Hematopoietic multipotent progenitor cell treated with erythropoietin and hydrocortisone succinate and interleukin-3 and kit ligand, for 15 days (in vitro differentiated cells): Measurements from ENCODE around the gene ACTA1.
"Not testable (repeated sequence)": the region's sequence is repeated elsewhere in the genome, so short reads cannot be mapped to it uniquely, and the experiment has no call there.

Source experiments
- DNase-seq: peaks from one replicate; pipeline ENCODE4 v3.0.0-alpha.2; 2015; ENCODE audit warnings: low spot score

Gene ACTA1

GRCh38 chr1:229434005-229434640 lies at the start of gene ACTA1:
Gene ACTA1, minus strand, starts transcription at chr1:229434094. Its CDS starts 979 bp downstream, at chr1:229433115.
- no peak for DNase-seq

- DNase-seq, result no peak
Measured at GRCh38 chr1:229482511-229482910, 48.6 kb upstream of the ACTA1 start.

GRCh38 chr1:229480495-229480894 lies 46.6 kb upstream of the ACTA1 start:
- no peak for DNase-seq

- no peak for DNase-seq
Measured at GRCh38 chr1:229479660-229480399, 45.9 kb upstream of the ACTA1 start.

- DNase-seq, result no peak
Measured at GRCh38 chr1:229478852-229479251, 45.0 kb upstream of the ACTA1 start.

- DNase-seq, result not testable (repeated sequence)
Measured at GRCh38 chr1:229475859-229476258, 42.0 kb upstream of the ACTA1 start.

- DNase-seq, result no peak
Measured at GRCh38 chr1:229474509-229474908, 40.6 kb upstream of the ACTA1 start.

- DNase-seq, result no peak
Measured at GRCh38 chr1:229471175-229471574, 37.3 kb upstream of the ACTA1 start.

- no peak for DNase-seq
Measured at GRCh38 chr1:229470406-229471043, 36.6 kb upstream of the ACTA1 start.

GRCh38 chr1:229466887-229467286 lies 33.0 kb upstream of the ACTA1 start:
- no peak for DNase-seq

- DNase-seq, result no peak
Measured at GRCh38 chr1:229464672-229465071, 30.8 kb upstream of the ACTA1 start.

- no peak for DNase-seq
Measured at GRCh38 chr1:229461032-229461668, 27.3 kb upstream of the ACTA1 start.

- no peak for DNase-seq
Measured at GRCh38 chr1:229459815-229460214, 25.9 kb upstream of the ACTA1 start.

GRCh38 chr1:229457436-229457835 lies 23.5 kb upstream of the ACTA1 start:
- no peak for DNase-seq

GRCh38 chr1:229456016-229456415 lies 22.1 kb upstream of the ACTA1 start:
- no peak for DNase-seq

GRCh38 chr1:229454056-229454455 lies 20.2 kb upstream of the ACTA1 start:
- DNase-seq, result no peak

- no peak for DNase-seq
Measured at GRCh38 chr1:229452956-229453801, 19.3 kb upstream of the ACTA1 start.

GRCh38 chr1:229448845-229449244 lies 15.0 kb upstream of the ACTA1 start:
- no peak for DNase-seq

- no peak for DNase-seq
Measured at GRCh38 chr1:229448354-229448753, 14.5 kb upstream of the ACTA1 start.

- DNase-seq, result no peak
Measured at GRCh38 chr1:229447809-229448252, 13.9 kb upstream of the ACTA1 start.

- DNase-seq, result no peak
Measured at GRCh38 chr1:229445828-229446227, 11.9 kb upstream of the ACTA1 start.
